H9 (cell line): ENCODE measurements around the gene NPTXR. TPM values are rescaled to one million over a fixed set of nuclear protein-coding genes. Genes with fewer than 3 reads are reported as not detected.
A peak's percentile ranks its signal among the peaks of the same experiment; 100 is the strongest.

Experiments
- DNase-seq: peaks from one replicate; pipeline ENCODE4 v3.0.0-alpha.2; 2017
- H2AFZ ChIP-seq: one replicate; pipeline ENCODE4 v1.6.1; 2013; ENCODE audit warnings: mild to moderate bottlenecking, low read length, control low read depth, moderate library complexity
- H2AK5ac ChIP-seq: 2 replicates; pipeline ENCODE4 v1.6.1; 2013; ENCODE audit warnings: low read length, control low read depth, mixed read lengths; ENCODE audit not compliant: insufficient read length
- H2BK120ac ChIP-seq: one replicate; pipeline ENCODE4 v1.6.1; 2013; ENCODE audit warnings: low read depth, mild to moderate bottlenecking, low read length, control low read depth, inconsistent platforms; ENCODE audit not compliant: poor library complexity, severe bottlenecking
- H2BK12ac ChIP-seq: 2 replicates; pipeline ENCODE4 v1.6.1; 2013; ENCODE audit warnings: low read length, control low read depth, mixed read lengths, low read depth; ENCODE audit not compliant: insufficient read length
- H2BK15ac ChIP-seq: 2 replicates; pipeline ENCODE4 v1.6.1; 2013; ENCODE audit warnings: low read depth, low read length, control low read depth
- H2BK20ac ChIP-seq: one replicate; pipeline ENCODE4 v1.6.1; 2013; ENCODE audit warnings: low read depth, mild to moderate bottlenecking, low read length, control low read depth, inconsistent platforms; ENCODE audit not compliant: poor library complexity, severe bottlenecking
- H2BK5ac ChIP-seq: 2 replicates; pipeline ENCODE4 v1.6.1; 2013; ENCODE audit warnings: low read length, control low read depth, mixed read lengths; ENCODE audit not compliant: insufficient read length
- H3K14ac ChIP-seq: 2 replicates; pipeline ENCODE4 v1.6.1; 2013; ENCODE audit warnings: low read length, control low read depth; ENCODE audit not compliant: insufficient read depth
- H3K18ac ChIP-seq: 2 replicates; pipeline ENCODE4 v1.6.1; 2013; ENCODE audit warnings: low read depth, mild to moderate bottlenecking, mixed read lengths, low read length, control low read depth; ENCODE audit not compliant: insufficient read length
- H3K23ac ChIP-seq: 2 replicates; pipeline ENCODE4 v1.6.1; 2013; ENCODE audit warnings: low read length, control low read depth, mixed read lengths, low read depth; ENCODE audit not compliant: insufficient read length
- H3K23me2 ChIP-seq: 2 replicates; pipeline ENCODE4 v1.6.1; 2013; ENCODE audit warnings: low read depth, mild to moderate bottlenecking, mixed read lengths, low read length, control low read depth; ENCODE audit not compliant: insufficient read length, poor library complexity, severe bottlenecking
- H3K27ac ChIP-seq: 2 replicates; pipeline ENCODE4 v1.5.1; 2013; ENCODE audit warnings: low read length, control low read depth, mixed read lengths, low read depth; ENCODE audit not compliant: insufficient read length
- H3K27me3 ChIP-seq: 2 replicates; pipeline ENCODE4 v1.6.1; 2013; ENCODE audit warnings: low read length, control low read depth, inconsistent platforms; ENCODE audit not compliant: insufficient read depth
- H3K4ac ChIP-seq: 2 replicates; pipeline ENCODE4 v1.6.1; 2013; ENCODE audit warnings: low read depth, mild to moderate bottlenecking, control low read depth, inconsistent platforms, low read length, moderate library complexity
- H3K4me1 ChIP-seq: 2 replicates; pipeline ENCODE4 v1.6.1; 2013; ENCODE audit warnings: low read length, control low read depth, inconsistent platforms; ENCODE audit not compliant: insufficient read depth
- H3K4me2 ChIP-seq: 2 replicates; pipeline ENCODE4 v1.6.1; 2013; ENCODE audit warnings: low read length, control low read depth, mixed read lengths; ENCODE audit not compliant: insufficient read length, insufficient read depth
- H3K56ac ChIP-seq: 2 replicates; pipeline ENCODE4 v1.6.1; 2013; ENCODE audit warnings: low read depth, mild to moderate bottlenecking, mixed read lengths, low read length, control low read depth; ENCODE audit not compliant: insufficient read length
- H3K79me1 ChIP-seq: 2 replicates; pipeline ENCODE4 v1.6.1; 2013; ENCODE audit warnings: low read depth, mild to moderate bottlenecking, moderate library complexity, low read length, control low read depth, inconsistent platforms; ENCODE audit not compliant: insufficient read depth, poor library complexity, severe bottlenecking
- H3K79me2 ChIP-seq: 2 replicates; pipeline ENCODE4 v1.6.1; 2013; ENCODE audit warnings: low read length, control low read depth, inconsistent platforms; ENCODE audit not compliant: insufficient read depth
- H3K9ac ChIP-seq: 2 replicates; pipeline ENCODE4 v1.6.1; 2013; ENCODE audit warnings: low read length, control low read depth, mixed read lengths; ENCODE audit not compliant: insufficient read length; ENCODE audit errors: extremely low read depth
- H3K9me3 ChIP-seq: one replicate; pipeline ENCODE4 v1.6.1; 2013; ENCODE audit warnings: low read depth, low read length, inconsistent platforms; ENCODE audit not compliant: control insufficient read depth
- H3T11ph ChIP-seq: one replicate; pipeline ENCODE4 v1.6.1; 2013; ENCODE audit warnings: mild to moderate bottlenecking, low read length, control low read depth, inconsistent platforms
- H4K20me1 ChIP-seq: one replicate; pipeline ENCODE4 v1.6.1; 2013; ENCODE audit not compliant: control insufficient read depth, insufficient read length, insufficient read depth
- H4K5ac ChIP-seq: 2 replicates; pipeline ENCODE4 v1.6.1; 2013; ENCODE audit warnings: low read depth, mild to moderate bottlenecking, mixed read lengths, low read length, control low read depth; ENCODE audit not compliant: insufficient read length
- H4K8ac ChIP-seq: replicated peaks from 2 replicates; pipeline ENCODE4 v1.6.1; 2013; ENCODE audit warnings: low read length, control low read depth, mixed read lengths, low read depth; ENCODE audit not compliant: insufficient read length
- H4K91ac ChIP-seq: 2 replicates; pipeline ENCODE4 v1.6.1; 2013; ENCODE audit warnings: low read depth, mild to moderate bottlenecking, moderate library complexity, mixed read lengths, low read length, control low read depth; ENCODE audit not compliant: insufficient read length
- H3K27ac Mint-ChIP-seq, 3 experiments: 2 replicates in 2 of 3; 3 replicates in 1 of 3; pipeline ENCODE4 v1.8.0; 2020 to 2021; ENCODE audit warnings: mixed read lengths in 3 of 3, mild to moderate bottlenecking in 1 of 3, moderate library complexity in 1 of 3
- H3K27me3 Mint-ChIP-seq: 2 replicates; pipeline ENCODE4 v1.8.0; 2021; ENCODE audit warnings: low read depth, mild to moderate bottlenecking, moderate library complexity, mixed read lengths
- H3K36me3 Mint-ChIP-seq, 3 experiments: 2 replicates in 2 of 3; 3 replicates in 1 of 3; pipeline ENCODE4 v1.8.0; 2020 to 2021; ENCODE audit warnings: low read depth in 3 of 3, mixed read lengths in 3 of 3; ENCODE audit not compliant: insufficient read depth in 1 of 3
- H3K4me1 Mint-ChIP-seq, 2 experiments: 2 replicates each; pipeline ENCODE4 v1.8.0; 2020; ENCODE audit warnings: mixed read lengths in 2 of 2
- H3K4me3 Mint-ChIP-seq, 2 experiments: 2 replicates in 1 of 2; 3 replicates in 1 of 2; pipeline ENCODE4 v1.8.0; 2020 to 2021; ENCODE audit warnings: mild to moderate bottlenecking in 2 of 2, mixed read lengths in 2 of 2, moderate library complexity in 1 of 2
- H3K9me3 Mint-ChIP-seq, 2 experiments: 2 replicates in 1 of 2; 3 replicates in 1 of 2; pipeline ENCODE4 v1.8.0; 2020; ENCODE audit warnings: mild to moderate bottlenecking in 2 of 2, mixed read lengths in 2 of 2, moderate library complexity in 1 of 2
- CTCF ChIP-seq: fragments of 200-600 bp; sonication (generic); conservative IDR thresholded peaks from 3 replicates; pipeline ENCODE4 v1.8.0; 2021; ENCODE audit warnings: antibody characterized with exemption, mild to moderate bottlenecking
- WGBS: extraction: QIAGEN DNeasy Blood & Tissue Kit; methylation state at CpG from one replicate; pipeline ENCODE4 v1.1.7; 2013; ENCODE audit warnings: missing lambda C conversion rate, low lambda C conversion rate, mixed read lengths; ENCODE audit not compliant: insufficient read length; ENCODE audit errors: extremely low coverage; 5-methylcytosine and 5-hydroxymethylcytosine counted together
- total RNA-seq: library from RNA; stranded (reverse); gene quantifications from 2 replicates; pipeline ENCODE4 v1.2.1, GENCODE V29; 2021

NPTXR gene
- total RNA-seq, 1 experiment from 2014 or later, result 8.1 TPM

- H3K79me2 ChIP-seq, result no peaks in the 10 kb centered on the region
- no peak for TF ChIP-seq CTCF
- peak overlapping the region; percentile 66 for H3K4me2 ChIP-seq
- peaks cover 13 to 18% of the 10 kb centered on the region in 2 experiments for H3K4me1 Mint-ChIP-seq
- H2AFZ ChIP-seq, result no peak overlapping the region
- H3K4me1 ChIP-seq, result no peaks in the 10 kb centered on the region
- H2BK120ac ChIP-seq, result no peak overlapping the region
- no peak overlapping the region for H2BK20ac ChIP-seq
- H3K23ac ChIP-seq, result no peak overlapping the region
- H4K91ac ChIP-seq, result no peak overlapping the region
- no peak overlapping the region for H3K14ac ChIP-seq
- peak overlapping the region; percentile 73 to 92 for H3K4me3 Mint-ChIP-seq
- no peak overlapping the region for H3K27ac Mint-ChIP-seq
- no peaks in the 10 kb centered on the region for H3K27me3 ChIP-seq
- H3K4ac ChIP-seq, result no peak overlapping the region
- H2BK15ac ChIP-seq, result no peak overlapping the region
- H2AK5ac ChIP-seq, result no peak overlapping the region
- H3K9me3 Mint-ChIP-seq, result no peaks in the 10 kb centered on the region
- no peak overlapping the region for H4K8ac ChIP-seq
- H3K27me3 Mint-ChIP-seq, result peaks cover 24% of the 10 kb centered on the region
- no peaks in the 10 kb centered on the region for H3K23me2 ChIP-seq
- H3K56ac ChIP-seq, result no peak overlapping the region
- no peaks in the 10 kb centered on the region for H3K79me1 ChIP-seq
- WGBS, result no CpG with 5 or more reads among the region's 4 CpGs
- H3K9me3 ChIP-seq, result no peaks in the 10 kb centered on the region
- H3K36me3 Mint-ChIP-seq, result no peaks in the 10 kb centered on the region
- no peak overlapping the region for H3K18ac ChIP-seq
- no peak overlapping the region for H3T11ph ChIP-seq
- no peak for DNase-seq
- no peak overlapping the region for H2BK12ac ChIP-seq
- H4K20me1 ChIP-seq, result no peaks in the 10 kb centered on the region
- no peak overlapping the region for H3K9ac ChIP-seq
- no peak overlapping the region for H2BK5ac ChIP-seq
- no peak overlapping the region for H3K27ac ChIP-seq
- H4K5ac ChIP-seq, result no peak overlapping the region
Observed at GRCh38 chr22:38792833-38793232, 51.0 kb downstream of the NPTXR start.
